ENCODE measurements around the gene TRIM2.
A peak's percentile ranks its signal among the peaks of the same experiment; 100 is the strongest.
"Not testable (repeated sequence)": the region's sequence is repeated elsewhere in the genome, so short reads cannot be mapped to it uniquely, and the experiment has no call there.

Gene TRIM2

GRCh38 chr4:153189016-153189801, 15.0 kb upstream of the TRIM2 start:
- peak; percentile 31 for DNase-seq (ENCODE audit: low spot score)

- DNase-seq (ENCODE audit: low spot score), result no peak
These were observed 12.4 kb upstream of the TRIM2 start for GRCh38 chr4:153191795-153192363.

GRCh38 chr4:153197301-153197700, 6.9 kb upstream of the TRIM2 start:
- no peak for DNase-seq (ENCODE audit: low spot score)

GRCh38 chr4:153198719-153199118, 5.5 kb upstream of the TRIM2 start:
- no peak for DNase-seq (ENCODE audit: low spot score)

GRCh38 chr4:153203746-153204145, 497 bp upstream of the TRIM2 start:
- not testable (repeated sequence) for DNase-seq (ENCODE audit: low spot score)

GRCh38 chr4:153204728-153205648, 745 bp downstream of the TRIM2 start:
- DNase-seq (ENCODE audit: low spot score), result no peak

- no peak for DNase-seq (ENCODE audit: low spot score)
These were observed 1.5 kb downstream of the TRIM2 start for GRCh38 chr4:153205757-153206156.

- no peak for DNase-seq (ENCODE audit: low spot score)
These were observed 2.3 kb downstream of the TRIM2 start for GRCh38 chr4:153206534-153206933.

- DNase-seq (ENCODE audit: low spot score), result no peak
These were observed 2.8 kb downstream of the TRIM2 start for GRCh38 chr4:153207027-153207426.

- peak; percentile 37 for DNase-seq (ENCODE audit: low spot score)
These were observed 3.3 kb downstream of the TRIM2 start for GRCh38 chr4:153207567-153207966.

GRCh38 chr4:153209410-153209809, 5.2 kb downstream of the TRIM2 start:
- DNase-seq (ENCODE audit: low spot score), result no peak

- DNase-seq (ENCODE audit: low spot score), result no peak
These were observed 6.5 kb downstream of the TRIM2 start for GRCh38 chr4:153210727-153211126.

GRCh38 chr4:153211986-153212728, 7.9 kb downstream of the TRIM2 start:
- peak; percentile 47 for DNase-seq (ENCODE audit: low spot score)

GRCh38 chr4:153212736-153213135, 8.5 kb downstream of the TRIM2 start:
- no peak for DNase-seq (ENCODE audit: low spot score)

- no peak for DNase-seq (ENCODE audit: low spot score)
These were observed 11.7 kb downstream of the TRIM2 start for GRCh38 chr4:153215921-153216320.

GRCh38 chr4:153216546-153216945, 12.3 kb downstream of the TRIM2 start:
- DNase-seq (ENCODE audit: low spot score), result no peak

GRCh38 chr4:153217440-153217839, 13.2 kb downstream of the TRIM2 start:
- peak; percentile 37 for DNase-seq (ENCODE audit: low spot score)

GRCh38 chr4:153218961-153219360, 14.7 kb downstream of the TRIM2 start:
- DNase-seq (ENCODE audit: low spot score), result no peak

- DNase-seq (ENCODE audit: low spot score), result no peak
These were observed 16.6 kb downstream of the TRIM2 start for GRCh38 chr4:153220682-153221395.

- DNase-seq (ENCODE audit: low spot score), result peak; percentile 90
These were observed 17.8 kb downstream of the TRIM2 start for GRCh38 chr4:153221783-153222706.
